ENCODE results near the gene TMEM37. TPM values are rescaled to one million over a fixed set of nuclear protein-coding genes. Genes with fewer than 3 reads are reported as not detected.

TMEM37 gene
- total RNA-seq, 1 experiment from 2014 or later: 2.3 TPM

GRCh38 chr2:119453972-119454593 is 22.4 kb downstream of the TMEM37 start:
- no peaks in the 10 kb centered on the region for H3K27me3 ChIP-seq (ENCODE audit: insufficient read depth, low read length)
- H3K4me1 ChIP-seq (ENCODE audit: control insufficient read depth in 1 of 2, insufficient read depth in 2 of 2, low read length in 2 of 2): no peaks in the 10 kb centered on the region
- no peaks in the 10 kb centered on the region for H3K9me2 ChIP-seq (ENCODE audit: insufficient read depth)
- CTCF ChIA-PET: no interaction called here
- ATAC-seq (no peak), DNase-seq (ENCODE audit: low read depth, low spot score) (no peak)
- POLR2A ChIA-PET: no interaction called here
- intact Hi-C loops (cut with micrococcal nuclease): no loop called here
- no peak overlapping the region for H3K27ac ChIP-seq (ENCODE audit: low read depth, low read length)
- TF ChIP-seq, protein P1, sequence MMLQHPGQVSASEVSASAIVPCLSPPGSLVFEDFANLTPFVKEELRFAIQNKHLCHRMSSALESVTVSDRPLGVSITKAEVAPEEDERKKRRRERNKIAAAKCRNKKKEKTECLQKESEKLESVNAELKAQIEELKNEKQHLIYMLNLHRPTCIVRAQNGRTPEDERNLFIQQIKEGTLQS (IDR thresholded peaks at IDR 0.05): no peak
- TF ChIP-seq RAD21 (IDR thresholded peaks at IDR 0.05; ENCODE audit: low read depth) (no peak), POLR2A (IDR thresholded peaks at IDR 0.05; ENCODE audit: borderline replicate concordance, extremely low read depth, insufficient read depth, insufficient read length) (no peak), POLR2AphosphoS5 (IDR thresholded peaks at IDR 0.05; ENCODE audit: low read depth, low read length) (no peak), SIN3A (IDR thresholded peaks at IDR 0.05; ENCODE audit: low read depth) (no peak), YY1 (IDR thresholded peaks at IDR 0.05; ENCODE audit: extremely low read depth, insufficient replicate concordance, low read depth, low read length) (no peak), FOSL1 (IDR thresholded peaks at IDR 0.05; ENCODE audit: low read depth) (no peak), SRF (IDR thresholded peaks at IDR 0.05; ENCODE audit: low read depth) (no peak), CEBPB (IDR thresholded peaks at IDR 0.05; ENCODE audit: low read depth) (no peak), JUND (IDR thresholded peaks at IDR 0.05) (no peak), SP1 (IDR thresholded peaks at IDR 0.05; ENCODE audit: low read depth) (no peak), EZH2phosphoT487 (IDR thresholded peaks at IDR 0.05; ENCODE audit: borderline replicate concordance) (no peak)
- no peak overlapping the region for H3K4me2 ChIP-seq (ENCODE audit: low read length)
- H3K36me3 ChIP-seq (ENCODE audit: control insufficient read depth in 1 of 2, insufficient read depth in 2 of 2, low read length in 2 of 2): no peaks in the 10 kb centered on the region
- H4K20me1 ChIP-seq (ENCODE audit: insufficient read depth): no peaks in the 10 kb centered on the region
- no peaks in the 10 kb centered on the region for H3K9me3 ChIP-seq (ENCODE audit: control insufficient read depth in 1 of 2, insufficient read depth in 1 of 2, low read depth in 1 of 2, low read length in 2 of 2)
- no peaks in the 10 kb centered on the region for H3K79me2 ChIP-seq (ENCODE audit: insufficient read depth, low read length)
- H3K9ac ChIP-seq (ENCODE audit: low read length): no peak overlapping the region
- no TSS peak for BruUV-seq (replicated peaks)
- RAD21 ChIA-PET (ENCODE audit: low non-redundant PET in 1 of 2, low total read pairs in 2 of 2, uncharacterized antibody in 2 of 2, unreplicated experiment in 2 of 2): no interaction called here
- no peak overlapping the region for H2AFZ ChIP-seq (ENCODE audit: low read depth, low read length, poor library complexity, severe bottlenecking)
- no peak overlapping the region for H3K4me3 ChIP-seq (replicated peaks in 1 of 2; ENCODE audit: low read depth in 1 of 2, low read length in 2 of 2)

Measured in HCT116 (cell line).